ENCODE data around the gene CEACAM21. TPM values are rescaled to one million over a fixed set of nuclear protein-coding genes. Genes with fewer than 3 reads are reported as not detected.
A peak's percentile ranks its signal among the peaks of the same experiment; 100 is the strongest.

CEACAM21 gene
- total and polyA plus RNA-seq, 2 donors (not counting 1 experiment from before 2014, with no cell fraction given) = not detected

- no peaks in the 10 kb centered on the region for H3K4me1 ChIP-seq (ENCODE audit: control insufficient read depth, extremely low read depth, insufficient read depth, low read length)
- no peaks in the 10 kb centered on the region for H3K79me2 ChIP-seq (ENCODE audit: control insufficient read depth, insufficient read depth, low read length)
- no peaks in the 10 kb centered on the region for H3K27me3 ChIP-seq (ENCODE audit: control insufficient read depth, insufficient read depth, low read length)
- H3K27ac ChIP-seq (ENCODE audit: insufficient read depth, low read length) = no peak overlapping the region
- no peak overlapping the region for H3K4me2 ChIP-seq (ENCODE audit: extremely low read depth, insufficient read depth, low read length)
- no peaks in the 10 kb centered on the region for H3K9me3 ChIP-seq (ENCODE audit: control insufficient read depth, insufficient read depth, low read depth, low read length)
- H3K36me3 ChIP-seq (ENCODE audit: control insufficient read depth, insufficient read depth, low read length) = no peaks in the 10 kb centered on the region
- H3K4me3 ChIP-seq (replicated peaks in 1 of 4; ENCODE audit: control extremely low read depth in 1 of 4, insufficient read depth in 1 of 4, low read depth in 3 of 4, low read length in 4 of 4) = no peak overlapping the region
- H4K20me1 ChIP-seq (ENCODE audit: control insufficient read depth, extremely low read depth, insufficient read depth, low read length) = no peaks in the 10 kb centered on the region
- DNase-seq (ENCODE audit: low read depth in 2 of 2) = peak in 1 of 2 donors; percentile 4
- no peak overlapping the region for H3K9ac ChIP-seq (ENCODE audit: insufficient read depth, low read length)
- H2AFZ ChIP-seq (ENCODE audit: low read length) = no peak overlapping the region
- no peak for TF ChIP-seq CTCF (conservative IDR thresholded peaks at IDR 0.05 in 1 of 2, IDR thresholded peaks at IDR 0.05 in 1 of 2; ENCODE audit: low read depth in 1 of 2, low read length in 2 of 2)
Measured at GRCh38 chr19:41616792-41617621, 41.0 kb downstream of the CEACAM21 start.

- no peak overlapping the region for H2AFZ ChIP-seq (ENCODE audit: low read length)
- TF ChIP-seq CTCF (conservative IDR thresholded peaks at IDR 0.05 in 1 of 2, IDR thresholded peaks at IDR 0.05 in 1 of 2; ENCODE audit: low read depth in 1 of 2, low read length in 2 of 2) (no peak), EZH2 (IDR thresholded peaks at IDR 0.05; ENCODE audit: low read length, missing control alignments) (no peak)
- no peak overlapping the region for H3K4me3 ChIP-seq (replicated peaks in 1 of 4; ENCODE audit: control extremely low read depth in 1 of 4, insufficient read depth in 1 of 4, low read depth in 3 of 4, low read length in 4 of 4)
- H3K27me3 ChIP-seq (ENCODE audit: control insufficient read depth, insufficient read depth, low read length) = no peaks in the 10 kb centered on the region
- no peak overlapping the region for H3K4me2 ChIP-seq (ENCODE audit: extremely low read depth, insufficient read depth, low read length)
- H4K20me1 ChIP-seq (ENCODE audit: control insufficient read depth, extremely low read depth, insufficient read depth, low read length) = no peaks in the 10 kb centered on the region
- DNase-seq (ENCODE audit: low read depth in 2 of 2) = no peak
- no peak overlapping the region for H3K9ac ChIP-seq (ENCODE audit: insufficient read depth, low read length)
- no peaks in the 10 kb centered on the region for H3K4me1 ChIP-seq (ENCODE audit: control insufficient read depth, extremely low read depth, insufficient read depth, low read length)
- H3K36me3 ChIP-seq (ENCODE audit: control insufficient read depth, insufficient read depth, low read length) = no peaks in the 10 kb centered on the region
- no peak overlapping the region for H3K27ac ChIP-seq (ENCODE audit: insufficient read depth, low read length)
- H3K9me3 ChIP-seq (ENCODE audit: control insufficient read depth, insufficient read depth, low read depth, low read length) = no peaks in the 10 kb centered on the region
- no peaks in the 10 kb centered on the region for H3K79me2 ChIP-seq (ENCODE audit: control insufficient read depth, insufficient read depth, low read length)
Measured at GRCh38 chr19:41617941-41618730, 42.2 kb downstream of the CEACAM21 start.

- H3K9ac ChIP-seq (ENCODE audit: insufficient read depth, low read length) = no peak overlapping the region
Measured at GRCh38 chr19:41619018-41619556, 43.1 kb downstream of the CEACAM21 start.

More at GRCh38 chr19:41619018-41619556, 43.1 kb downstream of the CEACAM21 start:
- H2AFZ ChIP-seq (ENCODE audit: low read length) = no peak overlapping the region
- no peaks in the 10 kb centered on the region for H3K36me3 ChIP-seq (ENCODE audit: control insufficient read depth, insufficient read depth, low read length)
- no peaks in the 10 kb centered on the region for H3K27me3 ChIP-seq (ENCODE audit: control insufficient read depth, insufficient read depth, low read length)
- no peaks in the 10 kb centered on the region for H3K4me1 ChIP-seq (ENCODE audit: control insufficient read depth, extremely low read depth, insufficient read depth, low read length)
- no peak overlapping the region for H3K27ac ChIP-seq (ENCODE audit: insufficient read depth, low read length)
- H3K4me2 ChIP-seq (ENCODE audit: extremely low read depth, insufficient read depth, low read length) = no peak overlapping the region
- no peak for DNase-seq (ENCODE audit: low read depth in 2 of 2)
- TF ChIP-seq EZH2 (IDR thresholded peaks at IDR 0.05; ENCODE audit: low read length, missing control alignments) (no peak), CTCF (conservative IDR thresholded peaks at IDR 0.05 in 1 of 2, IDR thresholded peaks at IDR 0.05 in 1 of 2; ENCODE audit: low read depth in 1 of 2, low read length in 2 of 2) (no peak)
- no peaks in the 10 kb centered on the region for H3K9me3 ChIP-seq (ENCODE audit: control insufficient read depth, insufficient read depth, low read depth, low read length)
- H3K79me2 ChIP-seq (ENCODE audit: control insufficient read depth, insufficient read depth, low read length) = no peaks in the 10 kb centered on the region
- H4K20me1 ChIP-seq (ENCODE audit: control insufficient read depth, extremely low read depth, insufficient read depth, low read length) = no peaks in the 10 kb centered on the region
- no peak overlapping the region for H3K4me3 ChIP-seq (replicated peaks in 1 of 4; ENCODE audit: control extremely low read depth in 1 of 4, insufficient read depth in 1 of 4, low read depth in 3 of 4, low read length in 4 of 4)
